HFF-Myc (cell line): ENCODE results near the gene CYP19A1.
A peak's percentile ranks its signal among the peaks of the same experiment; 100 is the strongest.
"Not testable (repeated sequence)": the region's sequence is repeated elsewhere in the genome, so short reads cannot be mapped to it uniquely, and the experiment has no call there.

Experiments
- DNase-seq: peaks from one replicate; pipeline ENCODE4 v3.0.0-alpha.2; 2011; ENCODE audit warnings: low read depth; ENCODE audit errors: extremely low read depth
- H3K4me3 ChIP-seq: replicated peaks from 2 replicates; pipeline ENCODE4 v1.5.1; 2011; ENCODE audit warnings: low read depth, mild to moderate bottlenecking, control low read depth, low read length
- CTCF ChIP-seq: IDR thresholded peaks from 2 replicates; pipeline ENCODE4 v1.5.1; 2012; ENCODE audit warnings: mild to moderate bottlenecking, low read depth, low read length, control low read depth; ENCODE audit errors: missing control alignments

Gene CYP19A1

GRCh38 chr15:51193526-51193925 is 144.9 kb downstream of the CYP19A1 start:
- no peak for TF ChIP-seq CTCF
- no peak overlapping the region for H3K4me3 ChIP-seq

DNA sequence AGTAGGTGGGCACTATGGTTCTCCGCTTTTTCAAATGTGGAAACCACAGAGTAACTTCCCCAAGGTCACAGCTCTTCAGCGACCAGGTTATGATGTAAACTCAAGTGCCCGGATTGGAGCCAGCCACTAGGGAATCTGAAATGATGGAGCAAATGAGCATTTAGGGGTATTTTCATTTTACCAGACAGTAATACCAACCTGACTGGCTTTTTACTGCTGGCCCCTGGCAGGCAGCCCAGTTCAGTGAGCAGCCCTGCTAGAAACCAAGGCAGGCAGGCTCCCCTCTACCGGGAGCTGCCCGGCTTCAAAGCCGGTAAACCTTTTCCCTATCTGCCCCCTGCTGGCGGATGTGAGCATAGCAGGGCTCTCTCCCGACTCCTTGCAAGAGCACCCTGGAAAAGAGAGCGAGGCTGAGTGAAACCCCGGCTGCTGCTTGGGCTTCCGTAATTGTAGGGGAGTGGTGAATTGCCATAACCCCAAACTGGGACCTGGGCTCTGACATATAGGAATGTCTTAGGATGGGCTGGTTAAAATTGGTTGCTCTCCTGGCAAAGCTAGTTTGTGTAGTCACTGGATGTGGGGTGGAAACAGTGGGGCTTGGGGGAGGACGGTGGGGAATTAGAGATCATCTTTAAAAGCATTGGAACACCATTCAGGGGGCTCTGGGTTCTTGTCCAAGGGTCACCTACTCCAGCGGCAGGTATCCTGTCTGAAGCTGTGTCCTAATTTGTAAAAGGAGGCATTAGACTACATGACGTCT is 145.7 kb downstream of the CYP19A1 start:
- TF ChIP-seq CTCF = peak; percentile 97
- DNase-seq = peak; percentile 56
- H3K4me3 ChIP-seq = no peak overlapping the region

More at GRCh38 chr15:51193526-51193925, 144.9 kb downstream of the CYP19A1 start:
- DNase-seq = no peak

- DNase-seq = no peak
- no peak overlapping the region for H3K4me3 ChIP-seq
- TF ChIP-seq CTCF = no peak
These were observed 146.6 kb downstream of the CYP19A1 start for GRCh38 chr15:51191766-51192165.

DNA sequence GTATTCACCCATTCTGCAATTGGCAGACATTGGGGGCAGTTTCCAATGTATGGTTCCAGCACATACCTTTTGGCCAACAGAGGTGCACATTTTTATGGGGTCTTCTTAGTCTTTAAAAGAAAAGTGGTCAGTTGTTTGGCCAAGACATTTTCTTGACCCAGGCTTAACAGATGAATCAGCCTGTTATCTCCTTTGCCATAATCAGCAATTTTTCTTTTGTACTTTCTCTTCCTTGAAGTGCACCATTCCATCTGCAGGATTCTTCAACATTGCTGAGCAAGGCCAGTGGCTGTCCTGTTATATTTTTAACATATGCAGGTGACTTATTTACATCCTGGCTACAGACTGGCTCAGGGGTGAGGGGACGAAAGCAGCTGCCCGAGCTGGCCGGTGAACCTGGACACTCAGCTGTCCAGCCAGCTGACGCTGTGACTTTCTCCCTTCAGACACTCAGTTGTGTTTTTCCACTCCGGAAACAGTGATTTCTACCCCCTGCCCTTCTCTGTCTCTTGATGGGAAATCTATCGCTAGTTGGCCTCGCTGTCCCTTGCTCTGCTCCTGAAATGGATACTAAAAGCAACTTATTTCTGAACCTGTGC is 147.2 kb downstream of the CYP19A1 start:
- H3K4me3 ChIP-seq = no peak overlapping the region
- TF ChIP-seq CTCF = no peak
- no peak for DNase-seq

DNA sequence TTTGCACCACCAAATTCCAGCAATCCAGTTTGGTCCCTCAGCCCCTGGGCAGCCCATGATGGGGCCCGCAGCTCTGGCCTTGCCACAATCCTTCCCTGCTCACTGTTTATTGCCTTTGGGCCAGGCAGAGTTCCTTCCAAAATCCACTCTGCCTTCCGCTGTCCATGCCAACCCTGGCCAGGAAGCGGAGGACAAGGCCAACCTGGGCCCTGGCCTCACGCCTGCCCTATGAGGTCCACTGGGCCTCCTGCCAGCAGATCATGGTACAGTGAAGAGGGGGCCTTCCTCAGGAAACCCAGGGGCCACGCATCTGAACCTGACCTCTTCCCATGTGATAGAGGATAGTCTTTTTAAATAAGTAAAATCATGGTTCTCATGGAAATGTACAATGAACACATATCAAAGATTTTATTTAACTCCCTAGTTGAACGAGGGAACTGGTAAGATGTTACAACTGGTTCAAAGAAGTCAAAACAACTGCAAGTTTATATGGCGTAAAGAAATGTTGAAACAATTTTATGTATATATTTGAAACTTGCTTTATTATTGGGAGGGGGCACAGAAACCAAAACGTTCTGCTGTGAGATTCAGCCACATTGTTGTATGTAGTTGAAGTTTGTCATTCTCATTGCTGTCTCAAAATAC is 147.8 kb downstream of the CYP19A1 start:
- no peak for DNase-seq
- H3K4me3 ChIP-seq = no peak overlapping the region
- TF ChIP-seq CTCF = no peak

DNA sequence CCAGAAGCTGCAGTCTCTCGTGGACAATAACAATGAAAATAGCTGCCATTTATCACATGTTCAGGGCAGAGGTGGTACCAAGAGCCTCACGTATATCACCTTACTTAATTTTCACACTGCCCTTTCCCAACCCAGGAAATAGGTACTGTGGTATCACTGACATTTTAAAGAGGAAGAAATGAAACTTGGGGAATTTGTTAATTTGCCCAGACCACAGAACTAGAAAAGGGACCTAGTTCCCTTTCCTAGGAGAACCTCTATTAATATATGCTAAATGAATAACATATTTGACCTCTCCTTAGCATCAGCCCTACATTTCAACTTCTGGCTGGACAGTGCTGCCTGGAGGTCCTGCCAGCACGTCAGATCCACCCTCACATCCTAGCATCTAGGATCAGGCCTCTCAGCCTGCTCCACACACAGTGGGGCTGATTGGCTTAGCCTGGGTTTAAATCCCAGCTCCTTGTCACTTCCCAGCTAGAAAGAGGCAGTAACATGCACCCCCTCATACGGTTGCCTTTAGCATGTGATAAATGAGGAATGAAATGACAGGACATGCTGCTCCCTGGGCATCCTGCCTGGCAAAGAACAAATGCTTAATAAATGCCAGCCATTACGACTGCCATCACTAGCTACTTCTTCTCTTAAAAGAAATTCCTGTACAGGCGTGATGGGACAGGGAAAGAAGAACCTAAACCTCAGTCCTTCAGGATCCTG is 148.6 kb downstream of the CYP19A1 start:
- H3K4me3 ChIP-seq = no peak overlapping the region
- no peak for DNase-seq
- no peak for TF ChIP-seq CTCF

- not testable (repeated sequence) for DNase-seq, H3K4me3 ChIP-seq
These were observed 149.6 kb downstream of the CYP19A1 start for GRCh38 chr15:51188791-51189190.
